WTC11 (cell line): ENCODE results near the gene SMAD6. TPM values are rescaled to one million over a fixed set of nuclear protein-coding genes. Genes with fewer than 3 reads are reported as not detected.

Source experiments
- ATAC-seq: fragments of 200-7000 bp; cut with Tn5 transposase; 2 replicates; pipeline ENCODE4 v1.10.0; 2021; ENCODE audit warnings: mild to moderate bottlenecking, moderate library complexity
- CTCF ChIA-PET: fragments of 300-600 bp; sonication (Branson Sonifier 250); formaldehyde crosslinking; loops from one replicate; lab custom pipeline; 2021; ENCODE audit warnings: antibody characterized with exemption; lab: Charles Lee
- POLR2A ChIA-PET: fragments of 350-600 bp; sonication (Branson Sonifier 250); formaldehyde crosslinking; loops from one replicate; lab custom pipeline; 2021; ENCODE audit warnings: antibody characterized with exemption; lab: Charles Lee
- DNase-seq: peaks from one replicate; pipeline ENCODE4 v3.0.0; 2021; ENCODE audit warnings: low spot score
- H3K27ac Mint-ChIP-seq: 2 replicates; pipeline ENCODE4 v1.8.0; 2021; ENCODE audit warnings: mixed read lengths
- H3K27me3 Mint-ChIP-seq: 2 replicates; pipeline ENCODE4 v1.8.0; 2021; ENCODE audit warnings: low read depth, mild to moderate bottlenecking, moderate library complexity, mixed read lengths
- H3K36me3 Mint-ChIP-seq: 2 replicates; pipeline ENCODE4 v1.8.0; 2021; ENCODE audit warnings: mixed read lengths
- H3K4me1 Mint-ChIP-seq: 2 replicates; pipeline ENCODE4 v1.8.0; 2022; ENCODE audit warnings: mixed read lengths
- H3K4me3 Mint-ChIP-seq: 2 replicates; pipeline ENCODE4 v1.8.0; 2021; ENCODE audit warnings: mild to moderate bottlenecking, moderate library complexity, mixed read lengths
- H3K9me3 Mint-ChIP-seq: 2 replicates; pipeline ENCODE4 v1.8.0; 2021; ENCODE audit warnings: mixed read lengths
- EMX1 ChIP-seq: fragments of 250-450 bp; sonication (Bioruptor Pico); IDR thresholded peaks from 2 replicates; pipeline ENCODE4 v1.8.0; 2021; ENCODE audit warnings: mild to moderate bottlenecking
- FOXK1 ChIP-seq: sonication (generic); formaldehyde crosslinking; IDR thresholded peaks from 2 replicates; pipeline ENCODE4 v1.8.0; 2022; ENCODE audit warnings: mild to moderate bottlenecking, moderate library complexity, missing genetic modification reagents
- FOXP1 ChIP-seq: sonication (generic); formaldehyde crosslinking; IDR thresholded peaks from 2 replicates; pipeline ENCODE4 v1.8.0; 2022; ENCODE audit warnings: missing genetic modification reagents, mild to moderate bottlenecking, moderate library complexity, borderline replicate concordance
- GTF2I ChIP-seq: fragments of 250-450 bp; sonication (Bioruptor Pico); conservative IDR thresholded peaks from 2 replicates; pipeline ENCODE4 v1.4.0; 2021; ENCODE audit warnings: mild to moderate bottlenecking
- HMGA2 ChIP-seq: fragments of 250-450 bp; sonication (Bioruptor Pico); IDR thresholded peaks from 2 replicates; pipeline ENCODE4 v1.4.0; 2021; ENCODE audit warnings: mild to moderate bottlenecking, moderate library complexity
- JAZF1 ChIP-seq: fragments of 250-450 bp; sonication (Bioruptor Pico); IDR thresholded peaks from 2 replicates; pipeline ENCODE4 v1.9.0; 2021; ENCODE audit warnings: moderate library complexity, mild to moderate bottlenecking, inconsistent platforms
- NFATC4 ChIP-seq: fragments of 250-450 bp; sonication (Bioruptor Pico); IDR thresholded peaks from 2 replicates; pipeline ENCODE4 v1.9.0; 2021; ENCODE audit warnings: mild to moderate bottlenecking
- NR1H2 ChIP-seq: sonication (generic); formaldehyde crosslinking; IDR thresholded peaks from 2 replicates; pipeline ENCODE4 v1.9.0; 2021; ENCODE audit warnings: mild to moderate bottlenecking, moderate library complexity, missing genetic modification reagents
- NR2C2 ChIP-seq: sonication (generic); formaldehyde crosslinking; IDR thresholded peaks from 2 replicates; pipeline ENCODE4 v1.8.0; 2022; ENCODE audit warnings: mild to moderate bottlenecking, missing genetic modification reagents
- PRRX2 ChIP-seq: fragments of 250-450 bp; sonication (Bioruptor Pico); IDR thresholded peaks from 2 replicates; pipeline ENCODE4 v1.8.0; 2021; ENCODE audit warnings: mild to moderate bottlenecking
- SOX15 ChIP-seq: fragments of 250-450 bp; sonication (Bioruptor Pico); IDR thresholded peaks from 2 replicates; pipeline ENCODE4 v1.9.0; 2021; ENCODE audit warnings: mild to moderate bottlenecking
- SP1 ChIP-seq: sonication (generic); formaldehyde crosslinking; conservative IDR thresholded peaks from 2 replicates; pipeline ENCODE4 v1.8.1; 2022; ENCODE audit warnings: missing genetic modification reagents
- TEAD4 ChIP-seq: sonication (generic); formaldehyde crosslinking; IDR thresholded peaks from 2 replicates; pipeline ENCODE4 v1.8.0; 2022; ENCODE audit warnings: mild to moderate bottlenecking, missing genetic modification reagents
- ZNF396 ChIP-seq: fragments of 250-450 bp; sonication (Bioruptor Pico); IDR thresholded peaks from 2 replicates; pipeline ENCODE4 v1.8.0; 2021; ENCODE audit warnings: mild to moderate bottlenecking, moderate library complexity, borderline replicate concordance
- ZNF423 ChIP-seq: fragments of 250-450 bp; sonication (Bioruptor Pico); IDR thresholded peaks from 2 replicates; pipeline ENCODE4 v2.1.2; 2022; ENCODE audit warnings: mild to moderate bottlenecking, moderate library complexity
- total RNA-seq: library from RNA; stranded (reverse); gene quantifications from 3 replicates; pipeline ENCODE4 v1.2.3, GENCODE V29; 2021
- TF ChIP-seq, protein P1 (sequence below): sonication (generic); formaldehyde crosslinking; IDR thresholded peaks from 2 replicates; pipeline ENCODE4 v1.8.0; 2023; ENCODE audit warnings: missing genetic modification reagents, mild to moderate bottlenecking, borderline replicate concordance
- TF ChIP-seq, protein P2 (sequence below): sonication (generic); formaldehyde crosslinking; IDR thresholded peaks from 2 replicates; pipeline ENCODE4 v1.8.0; 2022; ENCODE audit warnings: mild to moderate bottlenecking, missing genetic modification reagents
- TF ChIP-seq, protein P3 (sequence below): fragments of 250-450 bp; sonication (Bioruptor Pico); IDR thresholded peaks from 2 replicates; pipeline ENCODE4 v1.8.0; 2021; ENCODE audit warnings: mild to moderate bottlenecking
- TF ChIP-seq, protein P4 (sequence below): sonication (generic); formaldehyde crosslinking; IDR thresholded peaks from 2 replicates; pipeline ENCODE4 v1.8.0; 2023; ENCODE audit warnings: mild to moderate bottlenecking, missing genetic modification reagents

SMAD6 gene
- total RNA-seq, 1 experiment from 2014 or later: 13.9 TPM

DNA sequence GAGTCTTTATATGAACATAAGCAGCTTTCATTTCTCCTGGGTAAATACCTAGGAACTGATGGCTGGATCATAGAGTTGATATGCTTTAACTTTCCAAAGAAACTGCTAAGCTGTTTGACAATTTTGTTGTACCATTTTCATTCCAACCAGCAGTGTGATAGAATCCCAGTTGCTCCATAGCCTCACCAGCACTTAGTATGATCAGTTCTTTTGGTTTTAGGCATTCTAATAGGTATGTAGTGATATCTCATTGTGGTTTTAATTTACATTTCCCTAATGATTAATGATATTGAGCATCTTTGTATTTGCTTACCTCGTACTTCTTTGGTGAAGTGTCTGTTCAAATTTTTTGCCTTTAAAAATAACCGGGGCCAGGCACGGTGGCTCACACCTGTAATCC, 38.4 kb upstream of the SMAD6 start:
- no peak for DNase-seq
- ChIA-PET CTCF (no interaction called here), POLR2A (no interaction called here)
- peaks cover 6% of the 10 kb centered on the region for H3K36me3 Mint-ChIP-seq
- no peak for TF ChIP-seq PRRX2 (CRISPR knock-in tag)
- TF ChIP-seq FOXP1 (CRISPR knock-in tag): no peak
- TF ChIP-seq, protein P1, sequence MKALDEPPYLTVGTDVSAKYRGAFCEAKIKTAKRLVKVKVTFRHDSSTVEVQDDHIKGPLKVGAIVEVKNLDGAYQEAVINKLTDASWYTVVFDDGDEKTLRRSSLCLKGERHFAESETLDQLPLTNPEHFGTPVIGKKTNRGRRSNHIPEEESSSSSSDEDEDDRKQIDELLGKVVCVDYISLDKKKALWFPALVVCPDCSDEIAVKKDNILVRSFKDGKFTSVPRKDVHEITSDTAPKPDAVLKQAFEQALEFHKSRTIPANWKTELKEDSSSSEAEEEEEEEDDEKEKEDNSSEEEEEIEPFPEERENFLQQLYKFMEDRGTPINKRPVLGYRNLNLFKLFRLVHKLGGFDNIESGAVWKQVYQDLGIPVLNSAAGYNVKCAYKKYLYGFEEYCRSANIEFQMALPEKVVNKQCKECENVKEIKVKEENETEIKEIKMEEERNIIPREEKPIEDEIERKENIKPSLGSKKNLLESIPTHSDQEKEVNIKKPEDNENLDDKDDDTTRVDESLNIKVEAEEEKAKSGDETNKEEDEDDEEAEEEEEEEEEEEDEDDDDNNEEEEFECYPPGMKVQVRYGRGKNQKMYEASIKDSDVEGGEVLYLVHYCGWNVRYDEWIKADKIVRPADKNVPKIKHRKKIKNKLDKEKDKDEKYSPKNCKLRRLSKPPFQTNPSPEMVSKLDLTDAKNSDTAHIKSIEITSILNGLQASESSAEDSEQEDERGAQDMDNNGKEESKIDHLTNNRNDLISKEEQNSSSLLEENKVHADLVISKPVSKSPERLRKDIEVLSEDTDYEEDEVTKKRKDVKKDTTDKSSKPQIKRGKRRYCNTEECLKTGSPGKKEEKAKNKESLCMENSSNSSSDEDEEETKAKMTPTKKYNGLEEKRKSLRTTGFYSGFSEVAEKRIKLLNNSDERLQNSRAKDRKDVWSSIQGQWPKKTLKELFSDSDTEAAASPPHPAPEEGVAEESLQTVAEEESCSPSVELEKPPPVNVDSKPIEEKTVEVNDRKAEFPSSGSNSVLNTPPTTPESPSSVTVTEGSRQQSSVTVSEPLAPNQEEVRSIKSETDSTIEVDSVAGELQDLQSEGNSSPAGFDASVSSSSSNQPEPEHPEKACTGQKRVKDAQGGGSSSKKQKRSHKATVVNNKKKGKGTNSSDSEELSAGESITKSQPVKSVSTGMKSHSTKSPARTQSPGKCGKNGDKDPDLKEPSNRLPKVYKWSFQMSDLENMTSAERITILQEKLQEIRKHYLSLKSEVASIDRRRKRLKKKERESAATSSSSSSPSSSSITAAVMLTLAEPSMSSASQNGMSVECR (CRISPR knock-in tag): no peak
- no peak for TF ChIP-seq ZNF423
- no peak for TF ChIP-seq SOX15 (CRISPR knock-in tag)
- TF ChIP-seq NFATC4: no peak
- TF ChIP-seq NR2C2 (CRISPR knock-in tag): no peak
- H3K4me1 Mint-ChIP-seq: peaks cover 9% of the 10 kb centered on the region; the same call in 1 of the 2 replicates
- no peak overlapping the region for H3K4me3 Mint-ChIP-seq
- peaks cover 10% of the 10 kb centered on the region for H3K9me3 Mint-ChIP-seq
- no peaks in the 10 kb centered on the region for H3K27me3 Mint-ChIP-seq
- H3K27ac Mint-ChIP-seq: no peak overlapping the region
- ATAC-seq: no peak

DNA sequence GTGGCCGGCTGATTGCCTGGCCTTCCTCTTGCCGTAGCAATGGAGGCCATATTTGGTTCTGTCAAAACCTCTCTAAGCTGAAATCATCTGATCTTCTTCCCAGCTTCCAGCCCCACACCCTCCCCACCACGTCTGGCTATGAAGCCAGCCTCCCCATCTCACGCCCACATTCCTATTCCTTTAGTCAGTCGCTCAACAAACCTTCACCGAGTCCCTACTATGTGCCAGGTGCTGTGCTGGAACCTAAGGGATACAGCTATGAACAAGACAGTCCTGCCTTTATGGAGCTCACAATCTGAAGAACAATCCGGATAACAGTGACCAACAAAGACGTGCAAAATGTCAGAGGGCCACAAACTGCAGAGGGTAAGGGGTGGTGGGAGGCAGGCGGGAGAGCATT, 31.9 kb upstream of the SMAD6 start:
- Mint-ChIP-seq H3K9me3 (peaks cover 10% of the 10 kb centered on the region), H3K4me1 (peaks cover 26% of the 10 kb centered on the region), H3K36me3 (peaks cover 6% of the 10 kb centered on the region), H3K27ac (no peak overlapping the region), H3K4me3 (peak overlapping the region; percentile 56; the same call in 1 of the 2 replicates), H3K27me3 (peaks cover 11% of the 10 kb centered on the region)
- POLR2A ChIA-PET: no interaction called here
- ATAC-seq: no peak
- no peak for DNase-seq
- CTCF ChIA-PET: interaction anchor here (1.5 to 1.8 kb wide), 2 partner anchors 28 to 51 kb away, joined by 4 to 12 read pairs; no protein-coding TSS in a partner anchor
- TF ChIP-seq TEAD4: no peak

DNA sequence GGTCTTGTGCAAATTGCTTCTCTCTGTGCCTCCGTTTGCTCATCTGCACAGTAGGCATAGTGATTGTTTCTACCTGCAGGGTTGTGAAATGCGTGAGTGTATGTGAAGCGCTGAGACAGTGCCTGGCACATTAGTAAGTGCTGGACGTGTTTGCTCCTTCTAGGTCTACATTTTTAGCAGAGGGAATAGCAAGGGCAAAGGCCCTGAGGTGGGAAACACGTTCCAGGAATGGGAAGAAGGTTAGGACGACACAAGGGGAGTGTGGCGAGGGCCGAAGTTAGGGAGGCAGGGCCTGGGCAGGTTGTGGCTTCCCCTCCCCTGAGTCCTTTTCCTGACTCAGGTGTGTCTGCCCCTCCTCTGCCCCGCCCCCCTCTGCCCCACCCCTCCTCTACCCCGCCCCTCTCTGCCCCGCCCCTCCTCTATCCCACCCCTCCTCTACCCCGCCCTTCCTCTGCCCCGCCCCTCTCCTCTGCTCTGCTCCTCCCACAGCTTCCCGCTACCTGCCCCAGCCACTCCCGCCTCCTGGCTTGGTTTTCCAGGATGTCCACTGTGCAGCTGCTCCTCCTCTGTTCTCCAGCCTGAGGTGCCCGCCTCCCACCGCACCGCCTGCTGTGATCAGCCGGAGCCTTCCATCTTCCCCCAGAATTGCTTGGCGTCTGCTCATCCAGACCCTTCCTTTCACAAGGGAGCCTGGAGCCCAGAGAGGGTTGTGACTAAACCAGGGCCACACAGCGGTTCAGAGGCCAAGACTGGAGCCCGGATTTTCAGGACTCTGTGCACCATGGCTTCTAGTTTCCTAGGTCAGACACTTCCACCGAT, 31.1 kb upstream of the SMAD6 start:
- peak; percentile 83 for ATAC-seq
- TF ChIP-seq, protein P2, sequence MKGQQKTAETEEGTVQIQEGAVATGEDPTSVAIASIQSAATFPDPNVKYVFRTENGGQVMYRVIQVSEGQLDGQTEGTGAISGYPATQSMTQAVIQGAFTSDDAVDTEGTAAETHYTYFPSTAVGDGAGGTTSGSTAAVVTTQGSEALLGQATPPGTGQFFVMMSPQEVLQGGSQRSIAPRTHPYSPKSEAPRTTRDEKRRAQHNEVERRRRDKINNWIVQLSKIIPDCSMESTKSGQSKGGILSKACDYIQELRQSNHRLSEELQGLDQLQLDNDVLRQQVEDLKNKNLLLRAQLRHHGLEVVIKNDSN (CRISPR knock-in tag): no peak
- 0 out of 2 replicates have a peak, but pooled peaks have one; percentile 41 for TF ChIP-seq GTF2I (CRISPR knock-in tag)
- no peak for TF ChIP-seq HMGA2 (CRISPR knock-in tag)
- TF ChIP-seq EMX1 (CRISPR knock-in tag): no peak
- TF ChIP-seq ZNF396 (CRISPR knock-in tag): no peak
- TF ChIP-seq, protein P3, sequence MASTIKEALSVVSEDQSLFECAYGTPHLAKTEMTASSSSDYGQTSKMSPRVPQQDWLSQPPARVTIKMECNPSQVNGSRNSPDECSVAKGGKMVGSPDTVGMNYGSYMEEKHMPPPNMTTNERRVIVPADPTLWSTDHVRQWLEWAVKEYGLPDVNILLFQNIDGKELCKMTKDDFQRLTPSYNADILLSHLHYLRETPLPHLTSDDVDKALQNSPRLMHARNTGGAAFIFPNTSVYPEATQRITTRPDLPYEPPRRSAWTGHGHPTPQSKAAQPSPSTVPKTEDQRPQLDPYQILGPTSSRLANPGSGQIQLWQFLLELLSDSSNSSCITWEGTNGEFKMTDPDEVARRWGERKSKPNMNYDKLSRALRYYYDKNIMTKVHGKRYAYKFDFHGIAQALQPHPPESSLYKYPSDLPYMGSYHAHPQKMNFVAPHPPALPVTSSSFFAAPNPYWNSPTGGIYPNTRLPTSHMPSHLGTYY (CRISPR knock-in tag): no peak
- TF ChIP-seq, protein P4, sequence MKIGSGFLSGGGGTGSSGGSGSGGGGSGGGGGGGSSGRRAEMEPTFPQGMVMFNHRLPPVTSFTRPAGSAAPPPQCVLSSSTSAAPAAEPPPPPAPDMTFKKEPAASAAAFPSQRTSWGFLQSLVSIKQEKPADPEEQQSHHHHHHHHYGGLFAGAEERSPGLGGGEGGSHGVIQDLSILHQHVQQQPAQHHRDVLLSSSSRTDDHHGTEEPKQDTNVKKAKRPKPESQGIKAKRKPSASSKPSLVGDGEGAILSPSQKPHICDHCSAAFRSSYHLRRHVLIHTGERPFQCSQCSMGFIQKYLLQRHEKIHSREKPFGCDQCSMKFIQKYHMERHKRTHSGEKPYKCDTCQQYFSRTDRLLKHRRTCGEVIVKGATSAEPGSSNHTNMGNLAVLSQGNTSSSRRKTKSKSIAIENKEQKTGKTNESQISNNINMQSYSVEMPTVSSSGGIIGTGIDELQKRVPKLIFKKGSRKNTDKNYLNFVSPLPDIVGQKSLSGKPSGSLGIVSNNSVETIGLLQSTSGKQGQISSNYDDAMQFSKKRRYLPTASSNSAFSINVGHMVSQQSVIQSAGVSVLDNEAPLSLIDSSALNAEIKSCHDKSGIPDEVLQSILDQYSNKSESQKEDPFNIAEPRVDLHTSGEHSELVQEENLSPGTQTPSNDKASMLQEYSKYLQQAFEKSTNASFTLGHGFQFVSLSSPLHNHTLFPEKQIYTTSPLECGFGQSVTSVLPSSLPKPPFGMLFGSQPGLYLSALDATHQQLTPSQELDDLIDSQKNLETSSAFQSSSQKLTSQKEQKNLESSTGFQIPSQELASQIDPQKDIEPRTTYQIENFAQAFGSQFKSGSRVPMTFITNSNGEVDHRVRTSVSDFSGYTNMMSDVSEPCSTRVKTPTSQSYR (CRISPR knock-in tag): no peak
- TF ChIP-seq SP1 (CRISPR knock-in tag): peak; percentile 70
- TF ChIP-seq FOXK1 (CRISPR knock-in tag): no peak
- no peak for TF ChIP-seq NR1H2
- no peak for TF ChIP-seq JAZF1 (CRISPR knock-in tag)

More for the DNA sequence above, 31.1 kb upstream of the SMAD6 start:
- Mint-ChIP-seq H3K27me3 (peaks cover 11% of the 10 kb centered on the region), H3K4me3 (peak overlapping the region; percentile 56), H3K36me3 (peaks cover 6% of the 10 kb centered on the region), H3K27ac (no peak overlapping the region), H3K4me1 (peaks cover 26% of the 10 kb centered on the region), H3K9me3 (peaks cover 10% of the 10 kb centered on the region)
- ChIA-PET POLR2A (no interaction called here), CTCF (interaction anchor here (0.8 to 1.8 kb wide), 4 partner anchors 10 to 52 kb away, joined by 3 to 12 read pairs (median 6); no protein-coding TSS in a partner anchor)
- DNase-seq: peak; percentile 91
